ENCODE measurements around the gene CASKIN1. TPM values are rescaled to one million over a fixed set of nuclear protein-coding genes. Genes with fewer than 3 reads are reported as not detected.

CASKIN1 gene
- total and polyA plus RNA-seq, 2 of the 8 experiments (the other 6 are each of a cell fraction or from before 2014, with no cell fraction given) = 1.2 to 6.4 TPM

DNA sequence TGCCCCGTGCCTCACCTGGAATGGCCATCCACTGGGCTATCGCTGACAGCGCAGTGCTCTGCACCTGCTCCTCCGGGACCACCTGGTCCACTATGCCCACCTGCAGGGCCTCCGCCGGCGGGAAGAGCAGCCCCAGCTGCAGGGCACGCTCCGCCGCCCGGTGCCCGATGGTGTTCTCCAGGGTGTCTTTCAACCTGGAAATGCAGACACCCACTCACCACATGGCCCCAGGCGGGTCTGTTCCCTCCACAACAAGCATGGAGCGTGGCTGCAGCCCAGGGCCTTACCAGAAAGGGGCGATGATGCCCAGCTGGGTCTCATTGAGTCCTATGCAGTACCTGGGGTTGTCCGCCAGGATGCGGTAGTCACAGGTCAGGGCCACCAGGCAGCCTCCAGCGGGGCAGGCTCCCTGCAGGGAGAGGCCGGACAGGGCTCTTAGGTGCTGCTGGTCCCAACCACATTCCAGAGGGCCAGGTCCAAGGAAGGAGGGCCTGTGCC is 46.7 kb upstream of the CASKIN1 start:
- H3K9me3 ChIP-seq (ENCODE audit: insufficient read depth in 2 of 2, low read depth in 1 of 2, low read length in 1 of 2) = no peaks in the 10 kb centered on the region
- H3K4me1 ChIP-seq (replicated peaks in 1 of 4; ENCODE audit: control insufficient read depth in 3 of 4, insufficient read depth in 4 of 4, low read length in 3 of 4) = peaks cover 0 to 6% (median 2%) of the 10 kb centered on the region in 4 experiments; a peak in 3 of 7 replicates
- no peak overlapping the region for H3K4me2 ChIP-seq (ENCODE audit: insufficient read depth in 1 of 2, low read depth in 2 of 2, low read length in 2 of 2)
- H4K20me1 ChIP-seq (replicated peaks in 1 of 2; ENCODE audit: control insufficient read depth in 1 of 2, insufficient read depth in 2 of 2, low read length in 2 of 2) = peaks cover 4 to 20% of the 10 kb centered on the region in 2 experiments
- no peak overlapping the region for H2BK15ac ChIP-seq (ENCODE audit: low read length)
- DNase-seq (ENCODE audit: low read depth in 1 of 2, low spot score in 2 of 2) (peak in 1 of 2 experiments; percentile 70), FAIRE-seq (no peak)
- H4K91ac ChIP-seq (replicated peaks; ENCODE audit: insufficient read length, low read length) = no peak overlapping the region
- H2BK20ac ChIP-seq (ENCODE audit: low read length) = no peak overlapping the region
- no peak overlapping the region for H4K8ac ChIP-seq (ENCODE audit: extremely low read depth, insufficient read depth, low read length)
- H3K23me2 ChIP-seq (ENCODE audit: low read depth, low read length) = peaks cover 2% of the 10 kb centered on the region; the same call in 1 of the 2 replicates
- no peak overlapping the region for H3K56ac ChIP-seq (replicated peaks; ENCODE audit: insufficient read length, low read depth, low read length)
- no peak overlapping the region for H3K9ac ChIP-seq (replicated peaks in 1 of 4; ENCODE audit: extremely low read depth in 1 of 4, low read depth in 3 of 4, low read length in 3 of 4)
- no peaks in the 10 kb centered on the region; the same call in 1 of the 2 replicates for H3K79me1 ChIP-seq (ENCODE audit: low read depth, low read length)
- H3K27me3 ChIP-seq (replicated peaks in 1 of 4; ENCODE audit: control insufficient read depth in 3 of 4, extremely low read depth in 1 of 4, insufficient read depth in 3 of 4, low read length in 3 of 4) = peaks cover 0 to 2% (median 1%) of the 10 kb centered on the region in 4 experiments; a peak in 2 of 7 replicates
- no peak overlapping the region for H3K23ac ChIP-seq (ENCODE audit: insufficient read length)
- no peak overlapping the region for H2BK12ac ChIP-seq (ENCODE audit: low read depth, low read length)
- POLR2A ChIA-PET (ENCODE audit: partially characterized antibody) = interaction anchor here (0.6 to 8.6 kb wide), 5 partner anchors 10 to 160 kb away, joined by 3 to 181 read pairs (median 3); partner anchors contain the start of genes ECI1 and TRAF7
- no peak overlapping the region for H3K4me3 ChIP-seq (ENCODE audit: extremely low read depth in 1 of 4, insufficient read depth in 2 of 4, low read depth in 3 of 4, low read length in 4 of 4)
- H3K27ac ChIP-seq (ENCODE audit: low read depth, low read length) = no peak overlapping the region
- no peak overlapping the region for H4K5ac ChIP-seq (ENCODE audit: insufficient read length, low read depth, low read length)
- no peak overlapping the region for H2BK5ac ChIP-seq (ENCODE audit: low read depth, low read length)
- peaks cover 18 to 41% (median 32%) of the 10 kb centered on the region in 4 experiments for H3K36me3 ChIP-seq (ENCODE audit: control insufficient read depth in 2 of 4, insufficient read depth in 4 of 4, low read length in 3 of 4)
- no peaks in the 10 kb centered on the region for H3K79me2 ChIP-seq (ENCODE audit: control insufficient read depth in 1 of 2, insufficient read depth in 2 of 2, low read length in 2 of 2)
- H3K18ac ChIP-seq (ENCODE audit: extremely low read depth, low read length) = no peak overlapping the region
- H3K14ac ChIP-seq (ENCODE audit: insufficient read length) = no peak overlapping the region
- no peak overlapping the region for H2AFZ ChIP-seq (ENCODE audit: low read length)
- no peak overlapping the region for H2BK120ac ChIP-seq (replicated peaks; ENCODE audit: low read depth, low read length)
- H3K4ac ChIP-seq (replicated peaks; ENCODE audit: insufficient read length, low read depth, low read length) = no peak overlapping the region
- CTCF ChIA-PET (ENCODE audit: partially characterized antibody) = interaction anchor here (1.8 kb wide), 1 partner anchor 10 kb away, joined by 10 read pairs; no protein-coding TSS in a partner anchor
- no peak overlapping the region for H2AK5ac ChIP-seq (ENCODE audit: low read depth, low read length)
- TF ChIP-seq SUZ12 (IDR thresholded peaks at IDR 0.05; ENCODE audit: low read length) (no peak), RNF2 (IDR thresholded peaks at IDR 0.05; ENCODE audit: borderline replicate concordance, low read depth, low read length, missing control alignments, poor library complexity, severe bottlenecking) (no peak), RAD21 (IDR thresholded peaks at IDR 0.05 in 1 of 2, conservative IDR thresholded peaks at IDR 0.05 in 1 of 2; ENCODE audit: low read depth in 2 of 2, low read length in 2 of 2) (peak; percentile 27 to 44; a peak in 3 of 4 replicates), SIN3A (conservative IDR thresholded peaks at IDR 0.05 in 1 of 2, IDR thresholded peaks at IDR 0.05 in 1 of 2; ENCODE audit: low read depth in 1 of 2, low read length in 2 of 2) (no peak), CHD1 (IDR thresholded peaks at IDR 0.05; ENCODE audit: low read depth, low read length) (no peak)
- TF ChIP-seq, protein P1, sequence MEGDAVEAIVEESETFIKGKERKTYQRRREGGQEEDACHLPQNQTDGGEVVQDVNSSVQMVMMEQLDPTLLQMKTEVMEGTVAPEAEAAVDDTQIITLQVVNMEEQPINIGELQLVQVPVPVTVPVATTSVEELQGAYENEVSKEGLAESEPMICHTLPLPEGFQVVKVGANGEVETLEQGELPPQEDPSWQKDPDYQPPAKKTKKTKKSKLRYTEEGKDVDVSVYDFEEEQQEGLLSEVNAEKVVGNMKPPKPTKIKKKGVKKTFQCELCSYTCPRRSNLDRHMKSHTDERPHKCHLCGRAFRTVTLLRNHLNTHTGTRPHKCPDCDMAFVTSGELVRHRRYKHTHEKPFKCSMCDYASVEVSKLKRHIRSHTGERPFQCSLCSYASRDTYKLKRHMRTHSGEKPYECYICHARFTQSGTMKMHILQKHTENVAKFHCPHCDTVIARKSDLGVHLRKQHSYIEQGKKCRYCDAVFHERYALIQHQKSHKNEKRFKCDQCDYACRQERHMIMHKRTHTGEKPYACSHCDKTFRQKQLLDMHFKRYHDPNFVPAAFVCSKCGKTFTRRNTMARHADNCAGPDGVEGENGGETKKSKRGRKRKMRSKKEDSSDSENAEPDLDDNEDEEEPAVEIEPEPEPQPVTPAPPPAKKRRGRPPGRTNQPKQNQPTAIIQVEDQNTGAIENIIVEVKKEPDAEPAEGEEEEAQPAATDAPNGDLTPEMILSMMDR (IDR thresholded peaks at IDR 0.05; ENCODE audit: control extremely low read depth in 1 of 3, insufficient read depth in 1 of 3, low read depth in 1 of 3, low read length in 3 of 3) = peak; percentile 62 to 84 (median 64)
- 95% methylated on average over 19 of the region's 19 CpGs; no CpG with 5 or more reads in 1 of the 2 experiments for WGBS, 2 experiments (ENCODE audit: extremely low coverage in 1 of 2, insufficient coverage in 1 of 2, insufficient read length in 1 of 2, insufficient replicate concordance in 2 of 2, low coverage in 1 of 2, low lambda C conversion rate in 2 of 2, missing lambda C conversion rate in 1 of 2)

Measured in H1 (cell line).